ENCODE measurements around the gene CDPF1. TPM values are rescaled to one million over a fixed set of nuclear protein-coding genes. Genes with fewer than 3 reads are reported as not detected.

CDPF1 gene
- polyA plus RNA-seq, 1 donor (not counting 4 experiments of a cell fraction or from before 2014, with no cell fraction given), result 5.9 TPM

- no peaks in the 10 kb centered on the region for H3K4me1 ChIP-seq (ENCODE audit: control insufficient read depth, extremely low read depth, insufficient read depth, low read length)
- TF ChIP-seq EZH2 (IDR thresholded peaks at IDR 0.05; ENCODE audit: low read length) (no peak), CTCF (optimal IDR thresholded peaks at IDR 0.05 in 1 of 3, IDR thresholded peaks at IDR 0.05 in 1 of 3, conservative IDR thresholded peaks at IDR 0.05 in 1 of 3; ENCODE audit: extremely low read depth in 1 of 3, insufficient read depth in 2 of 3, low read length in 3 of 3) (no peak)
- H3K27ac ChIP-seq (ENCODE audit: control insufficient read depth, insufficient read depth, low read length), result no peak overlapping the region
- H2AFZ ChIP-seq (ENCODE audit: control insufficient read depth, low read length), result no peak overlapping the region
- no peak overlapping the region for H3K4me3 ChIP-seq (ENCODE audit: control insufficient read depth in 2 of 3, extremely low read depth in 1 of 3, insufficient read depth in 2 of 3, low read depth in 1 of 3, low read length in 3 of 3)
- H3K27me3 ChIP-seq (ENCODE audit: control insufficient read depth, extremely low read depth, insufficient read depth, low read length), result no peaks in the 10 kb centered on the region
- DNase-seq (ENCODE audit: low read depth, low spot score) (no peak), FAIRE-seq (no peak)
- H3K79me2 ChIP-seq (ENCODE audit: control insufficient read depth, insufficient read depth, low read length), result no peaks in the 10 kb centered on the region
- no peaks in the 10 kb centered on the region for H4K20me1 ChIP-seq (ENCODE audit: control insufficient read depth, extremely low read depth, insufficient read depth, low read length)
- peaks cover 0 to 2% of the 10 kb centered on the region in 2 experiments for H3K36me3 ChIP-seq (ENCODE audit: control insufficient read depth in 2 of 2, extremely low read depth in 1 of 2, insufficient read depth in 2 of 2, low read length in 2 of 2)
- no peaks in the 10 kb centered on the region for H3K9me3 ChIP-seq (ENCODE audit: control insufficient read depth, low read depth, low read length)
- no peak overlapping the region for H3K9ac ChIP-seq (ENCODE audit: control insufficient read depth, extremely low read depth, insufficient read depth, low read length)
- no peak overlapping the region for H3K4me2 ChIP-seq (ENCODE audit: control insufficient read depth, extremely low read depth, insufficient read depth, low read depth, low read length)
- no peaks in the 10 kb centered on the region for H3K9me1 ChIP-seq (ENCODE audit: control insufficient read depth, extremely low read depth, insufficient read depth, low read length)
- dilution Hi-C loops (cut with MboI; ENCODE audit: extremely low pct_ligation_motif_present, low sequenced_read_pairs), result loop anchor here (5.0 kb wide), 1 partner anchor 92 kb away; no protein-coding TSS in a partner anchor
These were observed 10.6 kb downstream of the CDPF1 start for GRCh38 chr22:46239261-46240048.

GRCh38 chr22:46238541-46238940 is 11.6 kb downstream of the CDPF1 start:
- H3K27ac ChIP-seq (ENCODE audit: control insufficient read depth, insufficient read depth, low read length), result no peak overlapping the region
- dilution Hi-C loops (cut with MboI; ENCODE audit: extremely low pct_ligation_motif_present, low sequenced_read_pairs), result no loop called here
- H3K9me3 ChIP-seq (ENCODE audit: control insufficient read depth, low read depth, low read length), result no peaks in the 10 kb centered on the region
- DNase-seq (ENCODE audit: low read depth, low spot score) (no peak), FAIRE-seq (no peak)
- H3K9ac ChIP-seq (ENCODE audit: control insufficient read depth, extremely low read depth, insufficient read depth, low read length), result no peak overlapping the region
- H2AFZ ChIP-seq (ENCODE audit: control insufficient read depth, low read length), result no peak overlapping the region
- H3K9me1 ChIP-seq (ENCODE audit: control insufficient read depth, extremely low read depth, insufficient read depth, low read length), result no peaks in the 10 kb centered on the region
- H3K4me3 ChIP-seq (ENCODE audit: control insufficient read depth in 2 of 3, extremely low read depth in 1 of 3, insufficient read depth in 2 of 3, low read depth in 1 of 3, low read length in 3 of 3), result no peak overlapping the region
- no peaks in the 10 kb centered on the region for H3K27me3 ChIP-seq (ENCODE audit: control insufficient read depth, extremely low read depth, insufficient read depth, low read length)
- H3K79me2 ChIP-seq (ENCODE audit: control insufficient read depth, insufficient read depth, low read length), result no peaks in the 10 kb centered on the region
- peaks cover 0 to 2% of the 10 kb centered on the region in 2 experiments for H3K36me3 ChIP-seq (ENCODE audit: control insufficient read depth in 2 of 2, extremely low read depth in 1 of 2, insufficient read depth in 2 of 2, low read length in 2 of 2)
- no peaks in the 10 kb centered on the region for H4K20me1 ChIP-seq (ENCODE audit: control insufficient read depth, extremely low read depth, insufficient read depth, low read length)
- H3K4me2 ChIP-seq (ENCODE audit: control insufficient read depth, extremely low read depth, insufficient read depth, low read depth, low read length), result no peak overlapping the region
- TF ChIP-seq CTCF (optimal IDR thresholded peaks at IDR 0.05 in 1 of 3, IDR thresholded peaks at IDR 0.05 in 1 of 3, conservative IDR thresholded peaks at IDR 0.05 in 1 of 3; ENCODE audit: extremely low read depth in 1 of 3, insufficient read depth in 2 of 3, low read length in 3 of 3) (no peak), EZH2 (IDR thresholded peaks at IDR 0.05; ENCODE audit: low read length) (no peak)
- H3K4me1 ChIP-seq (ENCODE audit: control insufficient read depth, extremely low read depth, insufficient read depth, low read length), result no peaks in the 10 kb centered on the region

Measured in keratinocyte (primary cell).